ENCODE data around the gene MYOZ3. TPM values are rescaled to one million over a fixed set of nuclear protein-coding genes. Genes with fewer than 3 reads are reported as not detected.

Gene MYOZ3
- total and polyA plus RNA-seq, 2 experiments from 2014 or later: 6.8 to 10.7 TPM

DNA sequence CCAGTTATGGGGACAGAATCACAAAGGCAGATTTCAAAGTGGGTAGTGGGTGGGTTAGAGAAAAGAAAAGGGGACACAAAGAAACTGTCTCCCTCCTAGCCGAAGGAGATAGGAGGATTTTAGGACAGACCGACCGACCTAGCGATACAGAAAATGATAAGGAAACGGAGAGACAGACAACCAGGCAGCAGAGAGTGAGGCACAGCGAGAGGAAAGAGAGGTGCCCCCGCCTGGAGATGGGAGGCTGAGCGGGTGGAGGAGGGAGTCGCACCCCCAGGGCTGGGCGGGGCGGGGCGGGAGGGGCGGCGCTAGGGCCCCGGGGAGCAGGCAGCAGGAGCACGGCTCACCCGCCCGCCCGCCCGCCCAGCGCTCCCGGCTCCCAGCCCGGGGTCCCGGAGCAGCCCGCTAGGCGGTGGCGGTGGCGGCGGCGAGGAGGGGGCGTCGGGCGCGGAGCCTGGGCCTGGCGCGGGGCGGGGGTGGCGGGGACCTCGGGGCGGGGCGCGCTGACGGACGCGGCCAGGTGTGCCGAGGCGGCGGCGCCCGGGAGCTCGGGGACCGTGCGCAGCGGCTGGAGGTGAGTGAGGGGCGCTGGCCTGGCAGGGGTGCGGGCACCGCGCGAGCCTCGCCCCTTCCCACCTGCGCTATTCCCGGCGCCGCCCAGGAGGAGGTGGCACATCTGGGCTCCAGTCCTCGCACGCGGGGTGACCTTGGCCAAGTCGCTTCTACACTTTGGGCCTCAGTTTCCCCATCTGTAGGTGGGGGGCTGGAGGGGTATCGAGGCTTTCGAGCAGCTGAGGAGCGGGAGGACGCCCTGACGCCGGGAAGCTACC is 36.5 kb upstream of the MYOZ3 start:
- DNase-seq (ENCODE audit: low read depth in 1 of 2, low spot score in 1 of 2): peak; percentile 55 to 63
- Histone ChIP-seq H3K36me3 (no peaks in the 10 kb centered on the region), H3K4me1 (ENCODE audit: low read depth) (peaks cover 5% of the 10 kb centered on the region), H3K27me3 (no peaks in the 10 kb centered on the region), H3K9me3 (ENCODE audit: low read depth) (no peaks in the 10 kb centered on the region), H3K4me3 (peak overlapping the region; percentile 43), H3K27ac (no peak overlapping the region)
- TF ChIP-seq, protein P1, sequence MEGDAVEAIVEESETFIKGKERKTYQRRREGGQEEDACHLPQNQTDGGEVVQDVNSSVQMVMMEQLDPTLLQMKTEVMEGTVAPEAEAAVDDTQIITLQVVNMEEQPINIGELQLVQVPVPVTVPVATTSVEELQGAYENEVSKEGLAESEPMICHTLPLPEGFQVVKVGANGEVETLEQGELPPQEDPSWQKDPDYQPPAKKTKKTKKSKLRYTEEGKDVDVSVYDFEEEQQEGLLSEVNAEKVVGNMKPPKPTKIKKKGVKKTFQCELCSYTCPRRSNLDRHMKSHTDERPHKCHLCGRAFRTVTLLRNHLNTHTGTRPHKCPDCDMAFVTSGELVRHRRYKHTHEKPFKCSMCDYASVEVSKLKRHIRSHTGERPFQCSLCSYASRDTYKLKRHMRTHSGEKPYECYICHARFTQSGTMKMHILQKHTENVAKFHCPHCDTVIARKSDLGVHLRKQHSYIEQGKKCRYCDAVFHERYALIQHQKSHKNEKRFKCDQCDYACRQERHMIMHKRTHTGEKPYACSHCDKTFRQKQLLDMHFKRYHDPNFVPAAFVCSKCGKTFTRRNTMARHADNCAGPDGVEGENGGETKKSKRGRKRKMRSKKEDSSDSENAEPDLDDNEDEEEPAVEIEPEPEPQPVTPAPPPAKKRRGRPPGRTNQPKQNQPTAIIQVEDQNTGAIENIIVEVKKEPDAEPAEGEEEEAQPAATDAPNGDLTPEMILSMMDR (IDR thresholded peaks at IDR 0.05; ENCODE audit: low read depth, low read length): no peak

DNA sequence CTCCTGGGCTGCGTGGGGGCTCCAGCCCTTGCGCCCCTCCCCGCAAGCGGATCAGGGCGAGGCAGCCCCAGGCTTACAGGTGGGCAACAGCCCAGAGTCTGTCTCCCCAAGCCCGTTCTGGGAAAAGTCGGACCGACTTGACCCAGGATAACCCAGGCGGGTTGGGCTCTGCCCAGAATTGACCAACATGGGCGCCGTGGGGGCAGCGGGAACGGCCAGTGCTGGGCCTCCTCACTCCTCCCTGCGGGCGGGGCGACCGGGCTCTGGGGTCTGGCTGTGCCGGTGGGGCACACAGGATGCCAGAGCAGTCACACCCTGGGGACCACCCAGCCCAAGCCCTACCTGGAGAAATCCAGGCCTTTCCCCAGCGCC is 35.9 kb upstream of the MYOZ3 start:
- TF ChIP-seq, protein P1 (IDR thresholded peaks at IDR 0.05; ENCODE audit: low read depth, low read length): no peak
- Histone ChIP-seq H3K27ac (no peak overlapping the region), H3K4me3 (peak overlapping the region; percentile 43), H3K4me1 (ENCODE audit: low read depth) (peaks cover 5% of the 10 kb centered on the region), H3K36me3 (no peaks in the 10 kb centered on the region), H3K27me3 (no peaks in the 10 kb centered on the region), H3K9me3 (ENCODE audit: low read depth) (no peaks in the 10 kb centered on the region)
- DNase-seq (ENCODE audit: low read depth in 1 of 2, low spot score in 1 of 2): no peak

DNA sequence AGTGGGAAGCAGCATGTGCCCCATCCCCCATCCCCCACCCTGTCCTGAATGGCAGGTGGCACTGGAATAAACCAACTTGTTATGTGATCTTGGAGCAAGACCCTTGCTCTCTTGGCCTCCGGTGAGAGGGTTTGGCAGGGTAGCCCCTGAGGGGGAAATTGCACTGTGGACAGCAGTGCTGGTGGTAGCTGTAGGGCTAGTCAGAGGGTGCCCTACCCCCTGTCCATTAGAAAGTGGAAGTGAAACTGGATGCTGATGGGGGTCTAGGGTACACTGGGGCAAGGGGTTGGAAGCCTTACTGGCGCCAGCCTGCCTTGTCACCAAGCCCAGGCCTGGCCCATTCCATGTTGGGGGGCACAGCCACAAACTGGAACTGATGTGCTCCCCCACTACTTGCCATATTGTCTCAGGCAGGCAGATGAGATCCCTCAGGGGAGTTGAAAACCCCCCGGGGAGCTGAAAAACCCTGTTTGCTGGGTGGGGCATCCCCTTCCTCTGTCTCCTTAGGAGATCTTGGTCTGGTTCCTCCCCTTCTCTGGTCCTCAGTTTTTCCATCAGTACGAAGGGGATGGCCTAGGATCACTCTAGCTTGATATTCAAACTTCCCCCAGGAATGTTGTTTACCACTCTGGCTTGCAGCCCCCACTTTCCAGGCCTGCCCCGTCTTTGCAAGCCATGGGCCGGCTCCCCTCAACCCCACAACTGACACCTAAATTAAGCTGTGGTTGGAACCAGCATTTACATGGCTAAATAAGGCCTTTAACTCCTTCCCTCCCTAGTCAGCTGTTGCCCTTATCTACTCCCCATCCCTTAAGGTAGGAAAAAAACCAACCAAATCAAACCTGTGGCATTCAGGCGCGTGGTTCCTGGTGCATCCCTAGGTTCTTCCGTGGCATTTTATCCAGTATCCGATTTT is 35.0 kb upstream of the MYOZ3 start:
- Histone ChIP-seq H3K36me3 (no peaks in the 10 kb centered on the region), H3K9me3 (ENCODE audit: low read depth) (no peaks in the 10 kb centered on the region), H3K4me3 (no peak overlapping the region), H3K4me1 (ENCODE audit: low read depth) (peaks cover 8% of the 10 kb centered on the region), H3K27ac (no peak overlapping the region), H3K27me3 (no peaks in the 10 kb centered on the region)
- TF ChIP-seq, protein P1 (IDR thresholded peaks at IDR 0.05; ENCODE audit: low read depth, low read length): no peak
- no peak for DNase-seq (ENCODE audit: low read depth in 1 of 2, low spot score in 1 of 2)

DNA sequence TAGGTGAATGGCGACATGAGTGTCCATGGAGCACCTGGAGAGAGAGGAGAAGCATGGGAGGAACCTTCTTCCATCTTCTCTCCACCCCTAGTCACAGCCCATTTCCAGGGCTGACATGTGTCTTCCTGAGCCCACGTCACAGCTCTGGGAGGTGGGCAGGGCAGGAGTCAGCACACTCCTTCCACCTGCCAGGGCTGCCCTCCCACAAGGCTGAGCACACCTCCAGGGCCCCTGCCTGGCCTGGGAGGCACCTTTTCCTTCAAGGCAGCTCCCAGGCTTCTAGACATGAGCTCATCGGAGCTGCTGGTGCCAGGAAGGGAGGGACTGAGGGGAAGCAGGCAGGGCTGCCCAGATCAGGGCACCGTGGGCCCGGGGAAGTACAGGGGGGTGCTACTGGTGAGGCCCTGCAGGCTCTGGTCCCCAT is 34.2 kb upstream of the MYOZ3 start:
- H3K36me3 ChIP-seq: no peaks in the 10 kb centered on the region
- DNase-seq (ENCODE audit: low read depth in 1 of 2, low spot score in 1 of 2): peak in 1 of 2 donors; percentile 30
- H3K27ac ChIP-seq: no peak overlapping the region
- H3K4me1 ChIP-seq (ENCODE audit: low read depth): peaks cover 10% of the 10 kb centered on the region
- TF ChIP-seq, protein P1 (IDR thresholded peaks at IDR 0.05; ENCODE audit: low read depth, low read length): no peak
- H3K9me3 ChIP-seq (ENCODE audit: low read depth): no peaks in the 10 kb centered on the region
- no peaks in the 10 kb centered on the region for H3K27me3 ChIP-seq
- no peak overlapping the region for H3K4me3 ChIP-seq

DNA sequence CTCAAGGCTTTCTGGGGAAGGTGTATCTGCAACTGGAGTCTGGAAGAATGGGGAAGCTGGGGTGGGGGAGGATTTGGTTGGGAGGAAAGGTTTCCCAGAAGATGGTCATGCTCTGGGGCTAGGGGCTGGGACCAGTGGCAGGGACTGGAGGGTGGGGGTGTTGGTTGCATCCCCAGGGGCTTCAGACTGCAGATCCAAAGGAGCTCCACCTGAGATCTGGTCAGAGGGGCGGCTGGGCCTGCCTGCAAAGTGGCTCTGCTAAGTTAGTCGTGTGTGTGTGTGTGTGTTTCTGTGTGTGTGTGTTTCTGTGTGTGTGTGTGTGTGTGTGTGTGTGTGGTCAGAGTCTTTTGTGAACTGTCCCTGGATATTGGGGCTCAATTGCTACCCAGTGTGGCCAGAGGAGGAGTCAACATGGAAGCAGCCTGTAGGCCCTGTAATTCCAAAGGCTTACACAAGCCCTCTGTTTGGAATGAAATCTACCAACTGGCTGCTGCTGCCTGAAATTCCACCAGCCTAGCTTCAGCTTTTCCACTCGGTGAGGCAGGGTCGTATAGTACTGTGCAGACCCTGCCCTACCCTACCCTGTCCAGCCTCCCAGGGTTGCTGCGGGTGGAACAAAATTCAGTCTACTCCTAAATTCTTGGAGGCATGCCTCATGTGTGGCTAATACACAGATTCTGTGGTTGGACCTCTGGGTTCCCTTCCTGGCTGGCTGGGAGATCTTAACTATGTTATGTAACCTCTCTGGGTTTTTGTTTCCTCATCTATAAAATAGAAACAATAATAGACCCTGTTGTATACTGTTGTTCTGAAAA is 33.1 kb upstream of the MYOZ3 start:
- TF ChIP-seq, protein P1 (IDR thresholded peaks at IDR 0.05; ENCODE audit: low read depth, low read length): no peak
- Histone ChIP-seq H3K36me3 (no peaks in the 10 kb centered on the region), H3K4me1 (ENCODE audit: low read depth) (peaks cover 10% of the 10 kb centered on the region), H3K9me3 (ENCODE audit: low read depth) (no peaks in the 10 kb centered on the region), H3K4me3 (no peak overlapping the region), H3K27ac (no peak overlapping the region), H3K27me3 (no peaks in the 10 kb centered on the region)
- DNase-seq (ENCODE audit: low read depth in 1 of 2, low spot score in 1 of 2): peak in 1 of 2 donors; percentile 74

Measured in cardiac muscle cell (in vitro differentiated cells and primary cell).